A673 (cell line): ENCODE data around the gene TSSC4. TPM values are rescaled to one million over a fixed set of nuclear protein-coding genes. Genes with fewer than 3 reads are reported as not detected.

Experiments
- BruUV-seq: library from RNA; stranded (reverse); fragments of 400-500 nt; replicated peaks from 2 replicates; lab custom pipeline; 2021; lab: Mats Ljungman, UMichigan
- CTCF ChIA-PET: fragments of 300-600 bp; sonication (Branson Sonifier 250); formaldehyde crosslinking; loops from one replicate; lab custom pipeline; 2022; ENCODE audit warnings: antibody characterized with exemption; lab: Charles Lee
- POLR2A ChIA-PET: fragments of 300-600 bp; sonication (Branson Sonifier 250); formaldehyde crosslinking; loops from one replicate; lab custom pipeline; 2022; ENCODE audit warnings: antibody characterized with exemption; ENCODE audit not compliant: low non-redundant PET; lab: Charles Lee
- DNase-seq: peaks from one replicate; pipeline ENCODE4 v3.0.0-alpha.2; 2015; ENCODE audit warnings: low spot score
- H3K27ac ChIP-seq: fragments of 200-600 bp; sonication (generic); 2 replicates; pipeline ENCODE4 v1.5.1; 2016; ENCODE audit warnings: mixed run types, low read depth, mild to moderate bottlenecking, mixed read lengths, antibody characterized with exemption, low read length; ENCODE audit not compliant: poor library complexity, severe bottlenecking
- H3K27me3 ChIP-seq: fragments of 200-600 bp; sonication (generic); replicated peaks from 2 replicates; pipeline ENCODE4 v1.6.1; 2017; ENCODE audit warnings: mixed run types, low read depth, mild to moderate bottlenecking, mixed read lengths, antibody characterized with exemption, low read length; ENCODE audit not compliant: insufficient read depth, poor library complexity
- H3K36me3 ChIP-seq: fragments of 200-600 bp; sonication (generic); 2 replicates; pipeline ENCODE4 v1.6.1; 2016; ENCODE audit warnings: mixed run types, mild to moderate bottlenecking, mixed read lengths, antibody characterized with exemption, low read length; ENCODE audit not compliant: insufficient read depth, poor library complexity, severe bottlenecking
- H3K4me1 ChIP-seq: fragments of 200-600 bp; sonication (generic); 2 replicates; pipeline ENCODE4 v1.6.1; 2017; ENCODE audit warnings: mixed run types, mild to moderate bottlenecking, mixed read lengths, antibody characterized with exemption, low read length; ENCODE audit not compliant: insufficient read depth, poor library complexity, severe bottlenecking
- H3K4me3 ChIP-seq: fragments of 200-600 bp; sonication (generic); 2 replicates; pipeline ENCODE4 v1.5.1; 2016; ENCODE audit warnings: low read depth, mixed run types, mild to moderate bottlenecking, mixed read lengths, low read length; ENCODE audit not compliant: poor library complexity, severe bottlenecking
- H3K9me3 ChIP-seq: fragments of 200-600 bp; sonication (generic); 2 replicates; pipeline ENCODE4 v1.6.1; 2016; ENCODE audit warnings: mixed run types, low read depth, mild to moderate bottlenecking, mixed read lengths, antibody characterized with exemption, low read length; ENCODE audit not compliant: poor library complexity, severe bottlenecking
- CTCF ChIP-seq: fragments of 300-800, 200-600 bp; sonication (generic); conservative IDR thresholded peaks from 2 replicates; pipeline ENCODE4 v1.5.1; 2017; ENCODE audit warnings: low read depth, mild to moderate bottlenecking, antibody characterized with exemption, low read length, moderate library complexity, mixed read lengths
- EZH2 ChIP-seq: fragments of 200-600 bp; sonication (generic); IDR thresholded peaks from 2 replicates; pipeline ENCODE4 v1.6.1; 2017; ENCODE audit warnings: borderline replicate concordance, low read depth, mild to moderate bottlenecking, mixed read lengths, antibody characterized with exemption, low read length; ENCODE audit not compliant: poor library complexity, severe bottlenecking
- intact Hi-C: fragments of 100-400 bp; cut with micrococcal nuclease; formaldehyde crosslinking; loops from one replicate; pipeline ENCODE4 v1.10.0; 2022; ENCODE audit not compliant: unreplicated experiment
- total RNA-seq: library from RNA; stranded (reverse); gene quantifications from 2 replicates; pipeline ENCODE4 v1.2.3, GENCODE V29; 2021

Gene TSSC4
- total RNA-seq, 1 experiment from 2014 or later, result 46.8 TPM

- intact Hi-C loops, result loop anchor here (1.0 to 2.0 kb wide), 2 partner anchors 115 to 224 kb away; no protein-coding TSS in a partner anchor
- H3K4me3 ChIP-seq, result no peak overlapping the region
- POLR2A ChIA-PET, result no interaction called here
- no peaks in the 10 kb centered on the region for H3K4me1 ChIP-seq
- no peak overlapping the region for H3K27ac ChIP-seq
- TF ChIP-seq EZH2 (no peak), CTCF (peak; percentile 86)
- peak; percentile 75 for DNase-seq
- BruUV-seq, result no TSS peak
- no peaks in the 10 kb centered on the region for H3K9me3 ChIP-seq
- no peaks in the 10 kb centered on the region for H3K36me3 ChIP-seq
- no peaks in the 10 kb centered on the region for H3K27me3 ChIP-seq
- CTCF ChIA-PET, result interaction anchor here (0.6 to 2.6 kb wide), 8 partner anchors 10 to 254 kb away, joined by 3 to 74 read pairs (median 4); partner anchors contain the start of gene TSSC4
Measured at GRCh38 chr11:2420502-2421225, 20.1 kb downstream of the TSSC4 start.

GRCh38 chr11:2421226-2421994 is 20.9 kb downstream of the TSSC4 start:
- ChIA-PET POLR2A (interaction anchor here (0.6 kb wide), 1 partner anchor 1630 kb away, joined by 16 read pairs; no protein-coding TSS in a partner anchor), CTCF (interaction anchor here (0.6 to 2.6 kb wide), 7 partner anchors 11 to 255 kb away, joined by 3 to 74 read pairs (median 5); partner anchors contain the start of gene TSSC4)
- no peak for DNase-seq
- TF ChIP-seq CTCF, result no peak
- no peak for TF ChIP-seq EZH2
- Histone ChIP-seq H3K36me3 (no peaks in the 10 kb centered on the region), H3K9me3 (no peaks in the 10 kb centered on the region), H3K27ac (no peak overlapping the region), H3K4me3 (no peak overlapping the region), H3K4me1 (no peaks in the 10 kb centered on the region), H3K27me3 (no peaks in the 10 kb centered on the region)
- intact Hi-C loops, result loop anchor here (2.0 kb wide), 1 partner anchor 225 kb away; no protein-coding TSS in a partner anchor
- no TSS peak for BruUV-seq

GRCh38 chr11:2421996-2422395 is 21.4 kb downstream of the TSSC4 start:
- no TSS peak for BruUV-seq
- H3K27ac ChIP-seq, result no peak overlapping the region
- no peaks in the 10 kb centered on the region for H3K36me3 ChIP-seq
- no peaks in the 10 kb centered on the region for H3K9me3 ChIP-seq
- POLR2A ChIA-PET, result interaction anchor here (0.6 kb wide), 1 partner anchor 1630 kb away, joined by 16 read pairs; no protein-coding TSS in a partner anchor
- no peaks in the 10 kb centered on the region for H3K27me3 ChIP-seq
- no peak for DNase-seq
- CTCF ChIA-PET, result no interaction called here
- intact Hi-C loops, result loop anchor here (2.0 kb wide), 1 partner anchor 225 kb away; no protein-coding TSS in a partner anchor
- no peaks in the 10 kb centered on the region for H3K4me1 ChIP-seq
- H3K4me3 ChIP-seq, result no peak overlapping the region
- TF ChIP-seq EZH2 (no peak), CTCF (no peak)
